ENCODE data around the gene PTMA.

Gene PTMA

DNA sequence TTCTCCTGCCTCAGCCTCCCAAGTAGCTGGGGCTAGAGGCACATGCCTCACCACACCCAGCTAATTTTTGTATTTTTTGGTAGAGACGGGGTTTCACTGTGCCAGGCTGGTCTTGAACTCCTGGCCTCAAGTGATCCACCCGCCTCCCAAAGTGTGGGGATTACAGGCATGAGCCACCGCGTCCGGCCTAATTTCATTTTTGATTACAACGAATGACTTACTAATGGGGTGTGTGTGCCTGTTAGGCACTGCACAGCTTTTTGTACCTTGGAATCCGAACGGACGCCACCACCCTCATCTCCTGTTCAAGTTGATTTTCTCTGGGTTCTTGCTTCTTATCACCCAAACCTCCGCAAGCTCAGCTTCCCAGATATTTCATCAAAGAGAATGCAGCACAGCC, 17.2 kb downstream of the PTMA start:
- no peaks in the 10 kb centered on the region for H3K36me3 ChIP-seq (replicated peaks; ENCODE audit: low read depth, low read length)
- no peaks in the 10 kb centered on the region for H3K79me2 ChIP-seq (ENCODE audit: low read length)
- H3K27me3 ChIP-seq (ENCODE audit: low read depth, low read length) = no peaks in the 10 kb centered on the region
- no peak overlapping the region for H3K27ac ChIP-seq (ENCODE audit: low read length)
- no peak overlapping the region for H3K4me2 ChIP-seq (ENCODE audit: low read length)
- H3K9ac ChIP-seq (ENCODE audit: low read length) = no peak overlapping the region
- H2AFZ ChIP-seq (ENCODE audit: low read depth, low read length) = no peak overlapping the region
- no peak overlapping the region for H3K4me3 ChIP-seq (ENCODE audit: low read length)
- H3K4me1 ChIP-seq (ENCODE audit: low read length) = peaks cover 17% of the 10 kb centered on the region
- H3K9me3 ChIP-seq (ENCODE audit: insufficient read depth, low read length) = no peaks in the 10 kb centered on the region
- TF ChIP-seq, protein P1, sequence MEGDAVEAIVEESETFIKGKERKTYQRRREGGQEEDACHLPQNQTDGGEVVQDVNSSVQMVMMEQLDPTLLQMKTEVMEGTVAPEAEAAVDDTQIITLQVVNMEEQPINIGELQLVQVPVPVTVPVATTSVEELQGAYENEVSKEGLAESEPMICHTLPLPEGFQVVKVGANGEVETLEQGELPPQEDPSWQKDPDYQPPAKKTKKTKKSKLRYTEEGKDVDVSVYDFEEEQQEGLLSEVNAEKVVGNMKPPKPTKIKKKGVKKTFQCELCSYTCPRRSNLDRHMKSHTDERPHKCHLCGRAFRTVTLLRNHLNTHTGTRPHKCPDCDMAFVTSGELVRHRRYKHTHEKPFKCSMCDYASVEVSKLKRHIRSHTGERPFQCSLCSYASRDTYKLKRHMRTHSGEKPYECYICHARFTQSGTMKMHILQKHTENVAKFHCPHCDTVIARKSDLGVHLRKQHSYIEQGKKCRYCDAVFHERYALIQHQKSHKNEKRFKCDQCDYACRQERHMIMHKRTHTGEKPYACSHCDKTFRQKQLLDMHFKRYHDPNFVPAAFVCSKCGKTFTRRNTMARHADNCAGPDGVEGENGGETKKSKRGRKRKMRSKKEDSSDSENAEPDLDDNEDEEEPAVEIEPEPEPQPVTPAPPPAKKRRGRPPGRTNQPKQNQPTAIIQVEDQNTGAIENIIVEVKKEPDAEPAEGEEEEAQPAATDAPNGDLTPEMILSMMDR (IDR thresholded peaks at IDR 0.05; ENCODE audit: low read depth, low read length) = no peak
- no peak for TF ChIP-seq EZH2phosphoT487 (IDR thresholded peaks at IDR 0.05; ENCODE audit: low read depth)
- no peaks in the 10 kb centered on the region for H4K20me1 ChIP-seq (ENCODE audit: insufficient read depth, low read length)

DNA sequence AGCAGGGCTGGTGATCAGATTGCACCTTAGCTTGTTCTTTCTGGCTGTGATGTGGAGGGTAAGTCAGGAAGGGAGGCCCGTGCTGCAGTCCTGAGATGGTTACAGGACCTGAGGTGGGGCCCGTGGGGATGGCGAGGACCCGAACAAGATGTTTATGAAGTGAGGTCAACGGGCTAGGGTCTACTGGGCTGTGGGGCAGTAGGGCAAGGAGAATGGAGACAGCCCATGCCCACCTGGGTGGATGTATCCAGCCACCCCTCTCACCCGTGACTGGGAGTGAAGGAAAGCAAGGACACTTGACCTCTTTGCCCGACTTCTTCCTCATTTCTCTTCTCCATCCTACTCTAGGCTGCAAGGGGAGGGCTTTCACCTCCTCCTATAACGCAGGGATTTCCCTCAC, 18.0 kb downstream of the PTMA start:
- Histone ChIP-seq H3K27ac (ENCODE audit: low read length) (no peak overlapping the region), H3K27me3 (ENCODE audit: low read depth, low read length) (no peaks in the 10 kb centered on the region), H3K4me2 (ENCODE audit: low read length) (no peak overlapping the region), H4K20me1 (ENCODE audit: insufficient read depth, low read length) (no peaks in the 10 kb centered on the region), H3K9ac (ENCODE audit: low read length) (no peak overlapping the region), H3K4me1 (ENCODE audit: low read length) (peaks cover 9% of the 10 kb centered on the region), H3K36me3 (replicated peaks; ENCODE audit: low read depth, low read length) (no peaks in the 10 kb centered on the region), H3K79me2 (ENCODE audit: low read length) (no peaks in the 10 kb centered on the region), H3K4me3 (ENCODE audit: low read length) (no peak overlapping the region), H3K9me3 (ENCODE audit: insufficient read depth, low read length) (no peaks in the 10 kb centered on the region), H2AFZ (ENCODE audit: low read depth, low read length) (no peak overlapping the region)
- TF ChIP-seq, protein P1 (IDR thresholded peaks at IDR 0.05; ENCODE audit: low read depth, low read length) = no peak
- TF ChIP-seq EZH2phosphoT487 (IDR thresholded peaks at IDR 0.05; ENCODE audit: low read depth) = no peak

DNA sequence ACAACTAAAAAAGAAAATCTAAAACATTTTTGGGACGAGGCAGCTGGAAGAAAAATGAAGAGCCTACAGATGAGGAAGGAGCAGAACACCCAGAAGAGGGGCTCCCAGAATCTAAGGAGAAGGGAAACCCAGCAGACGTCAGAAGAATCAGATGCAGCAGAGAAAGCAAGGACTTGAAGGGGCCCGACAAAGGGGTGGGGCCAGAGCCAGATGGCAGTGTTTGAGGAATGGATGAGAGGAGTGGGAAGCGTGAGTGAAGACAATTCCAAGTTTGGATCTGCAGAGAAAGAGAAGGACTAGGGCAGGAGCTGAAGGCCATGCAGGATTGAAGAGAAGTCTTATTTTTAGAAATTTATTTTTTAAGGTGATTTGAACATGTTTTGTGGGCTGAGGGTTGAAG, 19.3 kb downstream of the PTMA start:
- Histone ChIP-seq H3K4me1 (ENCODE audit: low read length) (no peaks in the 10 kb centered on the region), H2AFZ (ENCODE audit: low read depth, low read length) (no peak overlapping the region), H3K9ac (ENCODE audit: low read length) (no peak overlapping the region), H3K79me2 (ENCODE audit: low read length) (no peaks in the 10 kb centered on the region), H3K36me3 (replicated peaks; ENCODE audit: low read depth, low read length) (no peaks in the 10 kb centered on the region), H4K20me1 (ENCODE audit: insufficient read depth, low read length) (no peaks in the 10 kb centered on the region), H3K4me2 (ENCODE audit: low read length) (no peak overlapping the region), H3K27me3 (ENCODE audit: low read depth, low read length) (no peaks in the 10 kb centered on the region), H3K9me3 (ENCODE audit: insufficient read depth, low read length) (no peaks in the 10 kb centered on the region), H3K27ac (ENCODE audit: low read length) (no peak overlapping the region), H3K4me3 (ENCODE audit: low read length) (no peak overlapping the region)
- TF ChIP-seq, protein P1 (IDR thresholded peaks at IDR 0.05; ENCODE audit: low read depth, low read length) = no peak
- no peak for TF ChIP-seq EZH2phosphoT487 (IDR thresholded peaks at IDR 0.05; ENCODE audit: low read depth)

DNA sequence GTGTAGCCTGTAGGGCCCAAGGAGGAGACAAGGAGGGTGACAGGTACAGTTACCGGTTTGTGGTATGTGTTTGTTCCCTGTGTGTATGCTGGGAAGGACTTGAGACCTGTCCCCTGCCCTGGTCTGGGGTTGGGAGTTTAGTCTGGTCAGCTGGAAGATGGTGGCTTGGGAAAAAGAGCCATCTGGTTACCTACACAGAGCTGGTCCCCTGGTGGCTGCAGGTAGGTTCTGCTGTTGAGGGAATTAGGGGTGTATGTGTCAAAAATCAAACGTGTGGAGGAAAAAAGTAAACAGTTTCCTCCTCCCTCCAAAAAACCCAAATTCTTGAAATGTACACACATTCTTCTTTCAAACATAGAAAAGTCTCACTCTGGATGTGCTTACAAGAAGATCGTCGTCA, 24.3 kb downstream of the PTMA start:
- no peak for TF ChIP-seq EZH2phosphoT487 (IDR thresholded peaks at IDR 0.05; ENCODE audit: low read depth)
- H4K20me1 ChIP-seq (ENCODE audit: insufficient read depth, low read length) = no peaks in the 10 kb centered on the region
- no peak overlapping the region for H2AFZ ChIP-seq (ENCODE audit: low read depth, low read length)
- no peaks in the 10 kb centered on the region for H3K79me2 ChIP-seq (ENCODE audit: low read length)
- no peak overlapping the region for H3K9ac ChIP-seq (ENCODE audit: low read length)
- H3K9me3 ChIP-seq (ENCODE audit: insufficient read depth, low read length) = no peaks in the 10 kb centered on the region
- peaks cover 3% of the 10 kb centered on the region for H3K36me3 ChIP-seq (replicated peaks; ENCODE audit: low read depth, low read length)
- H3K27ac ChIP-seq (ENCODE audit: low read length) = no peak overlapping the region
- no peaks in the 10 kb centered on the region for H3K27me3 ChIP-seq (ENCODE audit: low read depth, low read length)
- H3K4me1 ChIP-seq (ENCODE audit: low read length) = no peaks in the 10 kb centered on the region
- no peak overlapping the region for H3K4me3 ChIP-seq (ENCODE audit: low read length)
- H3K4me2 ChIP-seq (ENCODE audit: low read length) = no peak overlapping the region

- H3K79me2 ChIP-seq (ENCODE audit: low read length) = no peaks in the 10 kb centered on the region
- TF ChIP-seq EZH2phosphoT487 (IDR thresholded peaks at IDR 0.05; ENCODE audit: low read depth) = no peak
- TF ChIP-seq, protein P1 (IDR thresholded peaks at IDR 0.05; ENCODE audit: low read depth, low read length) = no peak
- no peak overlapping the region for H3K27ac ChIP-seq (ENCODE audit: low read length)
- no peak overlapping the region for H2AFZ ChIP-seq (ENCODE audit: low read depth, low read length)
- no peaks in the 10 kb centered on the region for H3K9me3 ChIP-seq (ENCODE audit: insufficient read depth, low read length)
- peaks cover 3% of the 10 kb centered on the region for H3K36me3 ChIP-seq (replicated peaks; ENCODE audit: low read depth, low read length)
- no peak overlapping the region for H3K9ac ChIP-seq (ENCODE audit: low read length)
- no peaks in the 10 kb centered on the region for H3K27me3 ChIP-seq (ENCODE audit: low read depth, low read length)
- no peak overlapping the region for H3K4me3 ChIP-seq (ENCODE audit: low read length)
- H3K4me2 ChIP-seq (ENCODE audit: low read length) = no peak overlapping the region
- H3K4me1 ChIP-seq (ENCODE audit: low read length) = no peaks in the 10 kb centered on the region
- no peaks in the 10 kb centered on the region for H4K20me1 ChIP-seq (ENCODE audit: insufficient read depth, low read length)
Measured at GRCh38 chr2:231737761-231738160, 29.4 kb downstream of the PTMA start.

Data from OCI-LY3 (cell line).